Parathyroid adenoma (tissue), 2 donors: ENCODE results near the gene CRTC2.

Experiments used
- H2AFZ ChIP-seq: fragments of 300-600 bp; sonication (generic); one replicate; pipeline ENCODE4 v1.7.0; 2017; ENCODE audit warnings: antibody characterized with exemption, mild to moderate bottlenecking
- H3K27ac ChIP-seq: fragments of 300-600 bp; sonication (generic); one replicate; pipeline ENCODE4 v1.7.0; 2017
- H3K27me3 ChIP-seq: fragments of 300-600 bp; sonication (generic); one replicate; pipeline ENCODE4 v1.7.0; 2017; ENCODE audit warnings: low read length; ENCODE audit not compliant: control insufficient read depth, insufficient read depth
- H3K36me3 ChIP-seq: fragments of 300-600 bp; sonication (generic); one replicate; pipeline ENCODE4 v1.7.0; 2017; ENCODE audit warnings: low read length; ENCODE audit not compliant: control insufficient read depth, insufficient read depth
- H3K4me1 ChIP-seq: fragments of 300-600 bp; sonication (generic); one replicate; pipeline ENCODE4 v1.7.0; 2017; ENCODE audit warnings: control low read depth
- H3K4me2 ChIP-seq: fragments of 300-600 bp; sonication (generic); one replicate; pipeline ENCODE4 v1.7.0; 2017; ENCODE audit warnings: low read length
- H3K4me3 ChIP-seq: fragments of 300-600 bp; sonication (generic); one replicate; pipeline ENCODE4 v1.7.0; 2017; ENCODE audit warnings: low read depth, low read length
- H3K79me2 ChIP-seq: fragments of 300-600 bp; sonication (generic); one replicate; pipeline ENCODE4 v1.7.0; 2017; ENCODE audit warnings: control low read depth
- H3K9ac ChIP-seq: fragments of 300-600 bp; sonication (generic); one replicate; pipeline ENCODE4 v1.7.0; 2017; ENCODE audit warnings: mild to moderate bottlenecking
- H3K9me3 ChIP-seq: fragments of 300-600 bp; sonication (generic); one replicate; pipeline ENCODE4 v1.7.0; 2017; ENCODE audit warnings: low read length; ENCODE audit not compliant: control insufficient read depth
- CTCF ChIP-seq: fragments of 300-600 bp; sonication (generic); IDR thresholded peaks from one replicate; pipeline ENCODE4 v1.7.0; 2017; ENCODE audit warnings: antibody characterized with exemption, mild to moderate bottlenecking
- donor health status: primary hyperparathyroidism.

The CRTC2 gene

GRCh38 chr1:153944005-153944826, 14.2 kb downstream of the CRTC2 start:
- no peaks in the 10 kb centered on the region for H3K4me1 ChIP-seq
- no peaks in the 10 kb centered on the region for H3K36me3 ChIP-seq
- H2AFZ ChIP-seq: no peak overlapping the region
- TF ChIP-seq CTCF: no peak
- H3K27me3 ChIP-seq: no peaks in the 10 kb centered on the region
- no peak overlapping the region for H3K9ac ChIP-seq
- no peaks in the 10 kb centered on the region for H3K79me2 ChIP-seq
- H3K9me3 ChIP-seq: no peaks in the 10 kb centered on the region
- peak overlapping the region; percentile 2 for H3K4me3 ChIP-seq
- peak overlapping the region; percentile 80 for H3K27ac ChIP-seq
- H3K4me2 ChIP-seq: no peak overlapping the region

GRCh38 chr1:153942766-153943549, 15.5 kb downstream of the CRTC2 start:
- H3K4me3 ChIP-seq: no peak overlapping the region
- H3K79me2 ChIP-seq: no peaks in the 10 kb centered on the region
- H3K9me3 ChIP-seq: no peaks in the 10 kb centered on the region
- no peak for TF ChIP-seq CTCF
- H3K27me3 ChIP-seq: no peaks in the 10 kb centered on the region
- no peak overlapping the region for H3K27ac ChIP-seq
- H3K4me1 ChIP-seq: no peaks in the 10 kb centered on the region
- no peaks in the 10 kb centered on the region for H3K36me3 ChIP-seq
- no peak overlapping the region for H3K4me2 ChIP-seq
- H3K9ac ChIP-seq: no peak overlapping the region
- no peak overlapping the region for H2AFZ ChIP-seq

GRCh38 chr1:153941826-153942725, 16.3 kb downstream of the CRTC2 start:
- no peaks in the 10 kb centered on the region for H3K36me3 ChIP-seq
- no peak overlapping the region for H2AFZ ChIP-seq

GRCh38 chr1:153940756-153941155, 17.7 kb downstream of the CRTC2 start:
- Histone ChIP-seq H3K27me3 (no peaks in the 10 kb centered on the region), H3K79me2 (no peaks in the 10 kb centered on the region), H2AFZ (no peak overlapping the region), H3K36me3 (no peaks in the 10 kb centered on the region), H3K9ac (no peak overlapping the region), H3K27ac (no peak overlapping the region), H3K4me2 (no peak overlapping the region), H3K4me3 (no peak overlapping the region), H3K9me3 (no peaks in the 10 kb centered on the region), H3K4me1 (no peaks in the 10 kb centered on the region)
- TF ChIP-seq CTCF: no peak

More at GRCh38 chr1:153941826-153942725, 16.3 kb downstream of the CRTC2 start:
- Histone ChIP-seq H3K79me2 (no peaks in the 10 kb centered on the region), H3K27me3 (no peaks in the 10 kb centered on the region), H3K4me1 (no peaks in the 10 kb centered on the region), H3K9ac (no peak overlapping the region), H3K27ac (no peak overlapping the region), H3K4me2 (no peak overlapping the region), H3K9me3 (no peaks in the 10 kb centered on the region), H3K4me3 (no peak overlapping the region)
- no peak for TF ChIP-seq CTCF
